Sigmoid colon (tissue), 7 donors: Measurements from ENCODE around the gene TSPAN17. TPM values are rescaled to one million over a fixed set of nuclear protein-coding genes. Genes with fewer than 3 reads are reported as not detected.

Experiments used
- DNase-seq: peaks from one replicate; pipeline ENCODE4 v3.0.0-alpha.2; 2019
- H3K27ac ChIP-seq, 4 donors: fragments of 200-600 bp; sonication (generic); one replicate each; pipeline ENCODE4 v1.5.1; 2016 to 2019; ENCODE audit warnings: mild to moderate bottlenecking in 1 of 4
- H3K27me3 ChIP-seq, 3 donors: fragments of 200-600 bp; sonication (generic); one replicate each; pipeline ENCODE4 v1.5.1; 2019; ENCODE audit warnings: mild to moderate bottlenecking in 1 of 3
- H3K36me3 ChIP-seq, 4 donors: fragments of 200-600 bp; sonication (generic); one replicate each; pipeline ENCODE4 v1.5.1; 2016 to 2019
- H3K4me1 ChIP-seq, 4 donors: fragments of 200-600 bp; sonication (generic); one replicate each; pipeline ENCODE4 v1.5.1; 2017 to 2019
- H3K4me3 ChIP-seq, 4 donors: fragments of 200-600 bp; sonication (generic); one replicate each; pipeline ENCODE4 v1.5.1; 2017 to 2019; ENCODE audit warnings: mild to moderate bottlenecking in 2 of 4, moderate library complexity in 1 of 4
- H3K9me3 ChIP-seq, 4 donors: fragments of 200-600 bp in 3 of 4; sonication (generic) in 3 of 4; one replicate each; pipeline versions ENCODE4 v1.5.1 to v1.6.1; 2013 to 2019
- CTCF ChIP-seq, 4 experiments: fragments of 450-650 bp in 3 of 4; fragments of 200-600 bp in 1 of 4; IDR thresholded peaks; one replicate each; pipeline ENCODE4 v1.5.1; 2016 to 2019; ENCODE audit warnings: antibody characterized with exemption in 4 of 4, mild to moderate bottlenecking in 3 of 4, moderate library complexity in 2 of 4
- EP300 ChIP-seq, 4 donors: sonication (generic); formaldehyde crosslinking; IDR thresholded peaks; one replicate each; pipeline ENCODE4 v1.6.1; 2017; ENCODE audit warnings: antibody characterized with exemption in 4 of 4
- POLR2A ChIP-seq, 2 donors: fragments of 450-650 bp; IDR thresholded peaks; one replicate each; pipeline ENCODE4 v1.6.1; 2016; ENCODE audit warnings: antibody characterized with exemption in 2 of 2, mild to moderate bottlenecking in 2 of 2, moderate library complexity in 2 of 2
- POLR2AphosphoS5 ChIP-seq, 4 donors: sonication (generic); formaldehyde crosslinking; IDR thresholded peaks; one replicate each; pipeline ENCODE4 v1.6.1; 2017; ENCODE audit warnings: antibody characterized with exemption in 4 of 4
- WGBS, 2 donors: extraction: QIAGEN DNeasy Blood & Tissue Kit; methylation state at CpG; one replicate each; pipeline ENCODE4 v1.1.7; 2013; 5-methylcytosine and 5-hydroxymethylcytosine counted together
- intact Hi-C: fragments of 100-400 bp; cut with DNase I; formaldehyde crosslinking; loops from one replicate; pipeline ENCODE4 v1.15.1; 2023
- polyA plus RNA-seq, 3 donors: library from polyadenylated mRNA; stranded (reverse); fragments of 200-250 nt; gene quantifications; one replicate each; pipeline ENCODE4 v1.2.3, GENCODE V29; 2013
- total RNA-seq, 4 donors: library from RNA; depleted of rRNA; stranded (reverse); fragments of >200 nt; gene quantifications; one replicate each; pipeline ENCODE4 v1.1.0, GENCODE V29; 2016
- donor health status: healthy with polysubstance abuse.
- donor health status: Bipolar disorder and iron deficiency.
- donor health status: healthy.

Gene TSPAN17
- total and polyA plus RNA-seq, 7 donors = 7.4 to 37.7 (median 21.7) TPM

- Histone ChIP-seq H3K27me3 (peaks cover 6 to 65% (median 25%) of the 10 kb centered on the region in 3 donors), H3K27ac (no peak overlapping the region), H3K36me3 (no peaks in the 10 kb centered on the region), H3K4me1 (no peaks in the 10 kb centered on the region), H3K4me3 (no peak overlapping the region), H3K9me3 (no peaks in the 10 kb centered on the region)
- 39 to 69% methylated on average over 16 of the region's 16 CpGs for WGBS, 2 donors
- intact Hi-C loops = no loop called here
- no peak for DNase-seq
- TF ChIP-seq POLR2A (IDR thresholded peaks at IDR 0.05) (no peak), CTCF (IDR thresholded peaks at IDR 0.05) (no peak), POLR2AphosphoS5 (IDR thresholded peaks at IDR 0.05) (no peak), EP300 (IDR thresholded peaks at IDR 0.05) (no peak)
These were observed 53.1 kb downstream of the TSPAN17 start for GRCh38 chr5:176700239-176700847.

- H3K27ac ChIP-seq = no peak overlapping the region
- DNase-seq = no peak
- intact Hi-C loops = no loop called here
- no peaks in the 10 kb centered on the region for H3K36me3 ChIP-seq
- no peaks in the 10 kb centered on the region for H3K4me1 ChIP-seq
- H3K27me3 ChIP-seq = peaks cover 1 to 39% (median 16%) of the 10 kb centered on the region in 3 donors
- no peak for TF ChIP-seq POLR2AphosphoS5 (IDR thresholded peaks at IDR 0.05)
- no peak for TF ChIP-seq POLR2A (IDR thresholded peaks at IDR 0.05)
- no peak for TF ChIP-seq CTCF (IDR thresholded peaks at IDR 0.05)
- TF ChIP-seq EP300 (IDR thresholded peaks at IDR 0.05) = no peak
- 78 to 81% methylated on average over 27 of the region's 27 CpGs for WGBS, 2 donors
- no peak overlapping the region for H3K4me3 ChIP-seq
- H3K9me3 ChIP-seq = no peaks in the 10 kb centered on the region
These were observed 55.7 kb downstream of the TSPAN17 start for GRCh38 chr5:176702671-176703641.

DNA sequence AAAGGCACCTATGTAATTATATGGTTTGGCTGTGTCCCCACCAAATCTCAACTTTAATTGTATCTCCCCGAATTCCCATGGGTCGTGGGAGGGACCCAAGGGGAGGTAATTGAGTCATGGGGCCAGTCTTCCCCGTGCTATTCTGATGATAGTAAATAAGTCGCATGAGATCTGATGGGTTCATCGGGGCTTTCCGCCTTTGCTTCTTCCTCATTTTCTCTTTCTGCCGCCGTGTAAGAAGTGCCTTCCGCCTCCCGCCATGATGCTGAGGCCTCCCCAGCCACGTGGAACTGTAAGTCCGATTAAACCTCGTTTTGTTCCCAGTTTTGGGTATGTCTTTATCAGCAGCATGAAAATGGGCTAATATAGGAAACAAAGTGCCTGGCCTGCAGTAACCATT, 56.6 kb downstream of the TSPAN17 start:
- H3K27me3 ChIP-seq = peaks cover 0 to 32% (median 9%) of the 10 kb centered on the region in 3 donors
- intact Hi-C loops = no loop called here
- no peaks in the 10 kb centered on the region for H3K9me3 ChIP-seq
- TF ChIP-seq CTCF (IDR thresholded peaks at IDR 0.05) = no peak
- no peak for TF ChIP-seq EP300 (IDR thresholded peaks at IDR 0.05)
- TF ChIP-seq POLR2AphosphoS5 (IDR thresholded peaks at IDR 0.05) = no peak
- no peak for TF ChIP-seq POLR2A (IDR thresholded peaks at IDR 0.05)
- H3K27ac ChIP-seq = no peak overlapping the region
- no peak overlapping the region for H3K4me3 ChIP-seq
- WGBS, 2 donors = 86 to 90% methylated on average over 13 of the region's 13 CpGs
- no peaks in the 10 kb centered on the region for H3K4me1 ChIP-seq
- no peaks in the 10 kb centered on the region for H3K36me3 ChIP-seq
- DNase-seq = no peak

DNA sequence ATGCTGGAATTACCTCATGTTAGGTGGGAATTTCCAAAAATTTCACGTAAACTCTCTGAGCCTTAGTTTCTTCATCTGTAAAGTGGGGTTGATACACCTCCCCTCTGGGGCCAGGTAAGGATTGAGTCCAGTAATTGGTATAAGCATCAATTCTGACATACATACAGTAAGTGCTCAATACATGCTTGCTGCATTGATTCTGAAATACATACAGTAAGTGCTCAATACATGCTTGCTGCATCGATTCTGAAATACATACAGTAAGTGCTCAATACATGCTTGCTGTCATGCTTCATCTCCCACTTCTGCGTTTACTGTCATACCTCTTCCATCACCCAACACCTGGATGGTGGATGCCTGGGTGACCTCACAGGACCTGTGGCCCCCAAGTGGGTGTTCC, 57.1 kb downstream of the TSPAN17 start:
- Histone ChIP-seq H3K27me3 (peaks cover 0 to 27% (median 5%) of the 10 kb centered on the region in 3 donors), H3K36me3 (no peaks in the 10 kb centered on the region), H3K27ac (no peak overlapping the region), H3K9me3 (no peaks in the 10 kb centered on the region), H3K4me1 (no peaks in the 10 kb centered on the region), H3K4me3 (no peak overlapping the region)
- intact Hi-C loops = no loop called here
- TF ChIP-seq POLR2AphosphoS5 (IDR thresholded peaks at IDR 0.05) = no peak
- TF ChIP-seq CTCF (IDR thresholded peaks at IDR 0.05) = no peak
- no peak for TF ChIP-seq POLR2A (IDR thresholded peaks at IDR 0.05)
- TF ChIP-seq EP300 (IDR thresholded peaks at IDR 0.05) = no peak
- no peak for DNase-seq
- 89 to 94% methylated on average over 3 of the region's 3 CpGs for WGBS, 2 donors
